SH-SY5Y (cell line): ENCODE data around the gene TMEM178B.

Experiments used
- GATA2 ChIP-seq: IDR thresholded peaks from 2 replicates; pipeline ENCODE4 v1.6.1; 2011; ENCODE audit warnings: mild to moderate bottlenecking, low read depth, low read length
- GATA3 ChIP-seq: IDR thresholded peaks from 2 replicates; pipeline ENCODE4 v1.6.1; 2011; ENCODE audit warnings: low read depth, mild to moderate bottlenecking, low read length, moderate library complexity

The TMEM178B gene

DNA sequence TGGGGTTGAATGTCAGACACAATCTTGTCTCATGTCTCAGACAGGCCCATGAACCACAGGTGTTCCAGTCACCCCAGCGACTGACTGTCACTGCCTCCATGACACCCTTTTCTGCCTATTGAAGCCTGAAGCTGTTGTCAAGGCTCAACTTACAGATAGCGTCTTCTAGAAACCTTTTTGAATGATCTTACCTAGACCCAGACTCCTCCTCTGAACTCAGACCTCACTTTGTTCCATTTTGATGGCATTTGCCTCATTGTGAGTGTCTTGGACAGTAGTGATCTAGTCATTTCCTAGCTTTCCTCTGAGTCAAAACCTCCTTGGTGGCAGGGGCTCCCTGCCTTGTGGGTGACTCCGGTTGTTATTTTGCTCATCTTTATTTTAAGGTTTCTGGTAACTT lies 379.0 kb downstream of the TMEM178B start:
- TF ChIP-seq GATA2 = no peak
- TF ChIP-seq GATA3 = no peak

DNA sequence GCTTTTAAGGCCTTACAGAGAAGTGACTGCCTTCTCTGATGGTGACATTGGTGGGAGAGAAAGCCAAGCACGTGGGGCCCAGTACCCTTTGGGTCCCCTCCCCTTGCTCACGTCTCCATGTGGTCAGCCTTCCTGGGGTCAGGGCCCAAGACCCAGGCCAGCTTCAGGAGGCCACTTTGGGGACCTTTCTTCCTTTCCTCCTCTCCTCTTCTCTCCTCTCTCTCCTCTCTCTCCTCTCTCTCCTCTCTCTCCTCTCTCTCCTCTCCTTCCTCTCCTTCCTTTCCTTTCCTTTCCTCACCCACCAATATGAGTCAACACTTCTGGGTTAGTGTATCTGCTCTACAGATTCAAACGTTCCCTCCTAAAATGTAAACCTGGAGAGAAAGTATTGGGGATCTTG lies 380.5 kb downstream of the TMEM178B start:
- no peak for TF ChIP-seq GATA2
- no peak for TF ChIP-seq GATA3

DNA sequence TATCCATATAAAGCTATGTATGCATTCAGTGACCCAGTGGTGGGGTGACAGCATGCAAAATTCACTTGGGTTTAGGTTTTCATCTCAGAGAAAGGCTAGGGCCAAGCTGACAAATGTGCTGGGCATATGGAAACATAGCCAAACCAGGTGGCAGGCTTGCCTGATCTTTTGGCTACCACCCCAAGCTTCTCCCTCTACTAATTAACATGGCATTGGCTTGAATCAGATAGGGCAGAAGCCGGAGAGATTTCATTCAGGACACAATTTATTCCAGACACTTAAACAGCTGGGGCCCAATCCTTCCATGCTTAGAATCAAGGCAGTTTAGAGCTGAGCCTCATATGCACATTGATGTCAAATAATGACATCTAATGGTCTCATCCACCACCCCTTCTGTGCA lies 381.9 kb downstream of the TMEM178B start:
- no peak for TF ChIP-seq GATA3
- no peak for TF ChIP-seq GATA2

DNA sequence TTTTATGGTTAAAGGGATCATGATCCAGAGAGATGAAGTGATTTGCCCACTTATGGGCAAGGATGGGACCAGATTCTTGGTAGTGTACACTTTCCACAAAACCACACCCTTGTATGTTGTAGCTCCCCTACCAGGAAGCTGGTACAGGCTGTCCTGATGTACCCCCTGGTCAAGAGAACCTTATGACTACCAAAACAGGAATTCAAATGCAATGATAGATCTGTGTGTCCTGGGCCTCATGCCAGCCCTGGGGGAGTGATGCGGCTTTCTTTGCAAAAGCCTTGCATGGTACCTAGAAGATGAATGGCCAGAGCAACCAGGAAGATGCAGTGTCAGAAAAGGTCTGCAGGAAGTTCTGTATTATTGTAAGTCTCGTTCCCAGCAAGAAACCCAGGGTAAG lies 382.4 kb downstream of the TMEM178B start:
- TF ChIP-seq GATA2 = no peak
- TF ChIP-seq GATA3 = no peak

DNA sequence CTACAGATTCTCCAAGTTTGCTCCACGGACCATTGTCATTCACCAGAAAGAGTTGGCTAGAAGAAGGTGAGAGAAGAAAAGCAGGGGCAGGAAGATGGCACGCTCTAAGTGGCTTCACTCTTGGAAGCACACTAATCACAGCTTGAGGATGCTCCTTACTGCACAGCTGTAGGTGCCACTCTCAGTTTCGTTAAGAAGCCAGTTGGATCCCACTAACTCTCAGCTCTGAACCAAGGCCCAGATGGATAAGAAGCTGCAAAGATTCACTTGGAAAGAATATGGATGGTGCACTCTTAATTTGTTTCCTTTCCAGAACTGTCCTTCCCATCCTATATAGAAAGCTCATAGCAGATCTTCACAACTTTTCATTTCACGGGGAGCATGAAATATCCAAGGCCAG lies 382.8 kb downstream of the TMEM178B start:
- TF ChIP-seq GATA3 (no peak), GATA2 (no peak)

DNA sequence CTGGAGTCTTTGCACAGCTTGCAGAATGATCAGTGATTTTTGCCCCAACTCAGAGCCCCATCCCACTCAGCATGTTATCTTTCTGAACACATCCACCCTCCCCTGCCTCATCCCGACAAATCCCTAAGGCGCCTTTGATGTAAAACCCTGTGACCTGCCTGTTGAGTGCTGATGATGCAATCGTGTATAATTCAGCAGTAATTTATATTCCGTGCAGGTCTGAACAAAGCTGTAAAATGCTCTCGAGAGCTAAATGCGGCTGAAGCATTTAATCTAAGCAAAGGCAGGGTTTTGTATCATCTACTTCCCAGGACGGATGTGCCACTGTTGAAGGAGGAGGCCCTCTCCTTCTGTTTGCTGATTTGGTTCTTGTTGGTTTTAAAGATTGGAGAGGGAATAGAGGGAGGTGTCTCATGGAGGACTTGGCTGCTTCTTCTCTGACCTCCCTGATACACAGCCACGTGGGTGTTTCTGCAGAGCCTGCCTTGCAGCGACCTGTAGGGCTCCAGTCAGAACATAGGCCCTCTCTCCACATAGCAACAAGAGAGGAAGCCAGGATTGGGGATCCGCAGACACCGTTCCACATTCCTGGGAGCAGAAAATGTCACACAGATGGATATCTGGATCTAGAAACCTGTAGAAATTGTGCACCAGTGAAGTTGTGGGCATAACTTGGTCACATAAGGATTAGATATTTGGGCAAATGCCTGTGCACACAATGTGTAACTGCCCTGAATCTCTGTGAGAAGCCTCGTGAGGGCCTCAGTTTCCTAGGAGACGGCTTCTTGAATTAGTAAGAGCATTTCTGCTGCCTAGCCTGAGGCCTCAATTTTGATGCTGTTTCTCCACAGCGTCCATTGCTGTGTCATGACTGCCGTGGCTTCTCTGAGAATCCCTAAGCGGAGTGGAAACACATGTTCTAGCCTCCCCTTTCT lies 387.2 kb downstream of the TMEM178B start:
- no peak for TF ChIP-seq GATA3
- no peak for TF ChIP-seq GATA2

DNA sequence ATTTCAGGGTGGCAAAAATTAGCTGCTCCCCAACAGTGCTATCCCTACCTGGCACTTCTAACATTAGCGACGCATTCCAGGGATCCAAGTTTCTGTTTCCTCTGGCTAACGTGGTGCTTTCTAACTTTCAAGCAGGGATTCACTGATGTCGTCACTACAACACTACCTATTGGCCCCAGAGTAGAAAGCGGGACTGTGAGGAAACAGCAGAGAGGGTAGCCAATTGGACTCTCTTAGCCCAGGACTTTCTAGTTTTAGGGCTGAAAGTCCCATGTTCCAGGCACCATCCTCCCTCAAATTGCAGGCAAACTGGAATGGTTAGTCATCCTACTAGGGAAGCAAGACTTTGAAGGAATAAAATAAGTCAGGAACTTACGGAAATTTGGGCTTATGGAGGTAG lies 388.1 kb downstream of the TMEM178B start:
- TF ChIP-seq GATA3 (no peak), GATA2 (no peak)

DNA sequence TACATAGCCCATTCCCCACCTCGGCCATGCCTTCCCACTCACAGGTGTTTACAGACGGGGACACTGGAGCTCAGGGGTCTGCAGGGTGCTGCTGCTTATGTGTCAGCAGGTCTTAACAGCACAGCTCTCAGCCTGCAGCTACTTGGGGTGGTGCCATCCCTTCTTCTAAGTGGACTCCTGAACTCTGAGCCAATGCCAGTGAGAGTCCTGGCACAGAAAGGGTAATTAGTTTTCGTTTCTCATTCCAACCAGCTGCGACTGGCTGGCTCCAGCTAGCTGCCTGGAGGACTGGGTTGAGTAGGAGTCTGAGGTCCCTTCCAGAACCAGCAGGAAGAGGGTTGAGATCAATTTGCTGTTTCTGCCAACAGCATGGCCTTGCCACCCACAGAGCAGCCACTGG lies 389.1 kb downstream of the TMEM178B start:
- TF ChIP-seq GATA2 (no peak), GATA3 (no peak)

DNA sequence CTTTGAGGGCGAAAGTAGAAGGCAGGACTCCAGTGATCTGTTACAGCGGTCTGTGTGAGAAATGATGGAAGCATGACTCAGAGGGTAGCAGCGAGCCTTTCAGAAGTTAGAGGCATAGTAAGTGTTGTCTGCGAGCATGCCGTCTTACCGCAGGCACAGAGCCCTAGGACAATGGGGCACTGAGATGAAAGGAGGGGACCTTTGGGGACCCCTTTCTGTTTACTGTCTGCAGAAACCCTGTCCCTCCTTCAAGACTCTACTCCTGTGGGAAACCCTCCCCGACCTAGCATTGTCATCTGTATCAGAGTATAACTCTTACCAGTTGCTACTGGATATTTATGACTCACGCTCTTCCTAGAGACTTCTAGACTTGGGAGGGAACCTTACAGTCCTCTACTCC lies 390.1 kb downstream of the TMEM178B start:
- TF ChIP-seq GATA3 = no peak

DNA sequence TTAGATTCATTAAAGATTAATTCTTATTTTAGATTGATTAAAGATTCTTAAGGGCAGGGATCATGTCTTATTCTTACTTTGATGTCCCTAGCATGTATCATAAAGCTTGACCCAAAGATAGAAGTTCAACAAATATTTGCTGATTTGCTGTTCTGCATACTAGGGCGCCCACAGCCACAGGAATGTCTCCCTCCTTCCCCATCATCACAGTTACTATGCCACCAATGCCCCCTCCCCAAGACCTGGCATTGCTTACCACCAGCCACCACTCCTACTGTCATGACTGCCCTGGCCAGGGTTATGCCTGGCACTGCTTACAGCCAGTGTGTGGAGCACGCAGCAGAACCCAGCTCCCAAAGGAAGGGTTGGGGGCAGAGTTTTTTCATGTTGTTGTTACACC lies 390.7 kb downstream of the TMEM178B start:
- TF ChIP-seq GATA2 = no peak

DNA sequence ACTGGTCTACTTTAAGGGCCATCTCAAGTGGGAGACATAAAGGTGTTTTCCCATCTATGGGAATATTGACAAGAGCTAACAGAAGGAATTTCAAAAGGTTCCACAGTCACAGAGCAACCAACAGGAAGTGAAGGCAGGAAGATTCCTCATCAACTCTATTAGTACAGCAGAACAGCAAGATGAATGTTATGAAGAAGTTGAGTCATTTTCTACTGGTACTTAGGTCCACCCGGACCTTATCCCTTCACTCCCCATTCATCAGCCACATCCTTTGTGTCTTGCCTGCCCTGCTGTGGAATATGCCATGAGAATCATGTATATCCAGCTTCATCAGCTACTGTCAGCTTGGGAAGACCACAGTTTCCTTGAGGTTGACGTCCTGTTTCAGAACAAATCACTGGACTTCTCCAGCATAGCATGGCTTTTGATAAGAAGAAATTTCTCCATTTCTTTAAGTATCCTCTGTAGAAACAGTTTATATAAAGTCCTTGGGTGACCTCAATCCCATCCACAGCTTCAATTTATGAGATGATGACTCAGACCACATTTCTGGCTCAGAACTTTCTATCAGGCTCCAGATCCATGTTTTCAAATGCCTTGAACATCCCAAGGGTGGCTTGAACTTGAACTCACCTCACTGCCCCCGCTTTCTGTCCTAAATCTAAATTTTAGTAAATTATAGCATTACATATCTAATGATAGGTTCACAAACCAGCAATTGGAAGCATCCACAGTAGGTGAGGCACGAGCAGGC lies 392.5 kb downstream of the TMEM178B start:
- no peak for TF ChIP-seq GATA3
- no peak for TF ChIP-seq GATA2

DNA sequence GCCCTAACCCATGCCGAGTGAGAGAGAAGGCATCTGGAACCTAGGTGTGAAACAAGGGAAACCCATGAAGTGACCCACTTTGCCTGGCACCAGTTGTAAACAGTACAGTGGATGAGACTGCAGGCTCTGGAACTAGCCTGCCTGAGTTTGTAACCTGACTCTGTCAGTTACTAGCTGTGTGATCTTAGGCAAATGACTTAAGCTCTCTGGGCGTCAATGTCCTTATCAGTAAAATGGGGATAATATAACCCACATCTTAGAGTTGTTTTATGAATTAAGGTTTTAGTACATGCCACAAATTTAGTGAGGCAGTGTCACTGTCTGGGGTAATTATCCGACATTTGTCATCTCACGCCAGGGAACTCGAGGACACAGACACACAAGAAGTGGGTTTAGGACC lies 394.5 kb downstream of the TMEM178B start:
- TF ChIP-seq GATA3 (no peak), GATA2 (no peak)

DNA sequence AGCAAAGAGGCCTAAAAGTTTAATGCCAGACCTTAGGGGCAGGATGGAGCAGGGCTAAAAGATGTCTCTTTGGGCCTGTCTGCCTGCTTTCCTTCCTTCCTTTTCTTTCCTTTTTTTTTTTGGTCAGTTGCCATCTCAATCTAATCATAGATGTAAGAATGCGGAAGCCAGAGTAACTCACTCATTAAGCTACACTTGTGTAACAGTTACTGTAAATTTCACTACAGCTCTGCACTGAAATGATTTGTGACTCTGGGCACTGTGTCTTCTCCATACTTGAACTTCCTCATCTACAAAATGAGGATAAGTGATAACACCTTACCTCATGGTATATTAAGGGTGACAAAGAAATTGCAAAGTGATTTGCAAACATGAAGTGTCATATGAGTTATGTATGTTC lies 401.8 kb downstream of the TMEM178B start:
- TF ChIP-seq GATA3 = no peak
- no peak for TF ChIP-seq GATA2

DNA sequence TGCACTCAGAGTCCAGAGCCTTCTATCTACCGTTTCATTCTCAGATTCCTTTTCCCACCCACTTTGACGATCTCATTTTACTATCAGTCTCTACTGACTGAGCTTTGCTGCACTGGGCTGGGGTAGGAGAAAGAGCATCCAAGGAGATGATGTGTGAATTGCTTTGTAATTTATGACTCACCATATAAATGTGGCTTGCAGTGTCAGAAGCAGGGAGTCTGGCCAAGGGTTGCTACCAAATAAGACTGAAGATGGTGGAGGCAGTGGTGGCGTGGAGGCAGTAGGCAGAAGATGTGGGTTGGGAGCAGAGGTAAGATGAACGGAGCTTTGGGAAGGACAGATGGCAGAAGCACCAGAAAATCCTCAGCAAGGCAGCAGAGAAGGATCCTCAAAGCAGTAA lies 404.0 kb downstream of the TMEM178B start:
- TF ChIP-seq GATA3 = no peak
- no peak for TF ChIP-seq GATA2

DNA sequence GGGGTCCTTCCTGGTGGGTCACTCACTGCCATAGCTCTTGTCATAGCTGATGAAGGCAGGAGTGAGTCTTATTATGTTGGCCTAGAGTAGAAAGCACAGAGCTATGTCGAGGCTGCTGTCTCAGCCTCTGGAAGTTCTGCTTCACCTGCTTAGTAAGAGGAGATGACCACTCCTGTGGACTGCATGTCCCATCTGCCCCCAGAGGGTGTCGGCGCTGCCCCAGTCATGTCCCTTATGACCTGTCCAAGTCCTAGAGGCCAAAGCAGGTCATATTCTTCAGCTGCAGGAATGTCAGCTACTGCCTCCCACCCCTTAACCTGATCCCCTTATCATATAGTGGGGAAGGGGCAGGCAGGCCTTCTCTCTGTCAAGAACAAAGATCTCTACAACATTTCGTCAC lies 405.0 kb downstream of the TMEM178B start:
- TF ChIP-seq GATA3 (no peak), GATA2 (no peak)

DNA sequence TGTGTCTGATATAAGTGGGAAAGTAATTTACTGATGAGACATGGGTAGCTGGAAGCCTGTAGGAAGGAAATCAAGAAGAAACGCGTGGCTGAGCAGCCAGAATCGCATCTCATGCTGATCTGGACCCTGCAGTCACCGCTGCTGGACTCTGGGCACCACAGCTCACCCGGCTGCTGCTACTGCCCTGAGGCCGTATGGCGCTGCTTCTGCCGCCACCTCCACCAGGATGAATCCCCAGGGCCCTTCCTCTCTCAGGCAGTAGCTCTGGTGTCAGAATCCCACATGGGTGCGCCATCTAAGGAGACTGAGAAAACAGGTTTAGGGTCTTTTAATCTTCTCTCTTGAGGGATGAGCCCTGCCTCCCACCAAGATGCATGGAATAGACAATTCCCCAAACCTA lies 407.1 kb downstream of the TMEM178B start:
- TF ChIP-seq GATA3 (no peak), GATA2 (no peak)
